Mucosa of descending colon (tissue), 3 donors: ENCODE data around the gene BCL2L14. TPM values are rescaled to one million over a fixed set of nuclear protein-coding genes. Genes with fewer than 3 reads are reported as not detected.

Source experiments
- ATAC-seq: fragments of 200-7000 bp; cut with Tn5 transposase; one replicate; pipeline ENCODE4 v1.9.1; 2020; ENCODE audit warnings: mild to moderate bottlenecking, moderate library complexity
- DNase-seq, 3 donors: peaks; one replicate each; pipeline ENCODE4 v3.0.0-alpha.2; 2020
- H3K36me3 ChIP-seq: fragments of 200-600 bp; one replicate; pipeline ENCODE4 v1.8.0; 2021; ENCODE audit warnings: low read depth, mild to moderate bottlenecking
- H3K4me1 ChIP-seq: fragments of 200-600 bp; one replicate; pipeline ENCODE4 v1.8.0; 2021; ENCODE audit warnings: low read depth, mild to moderate bottlenecking
- H3K4me3 ChIP-seq: fragments of 200-600 bp; one replicate; pipeline ENCODE4 v1.8.0; 2021; ENCODE audit warnings: mild to moderate bottlenecking
- H3K9me3 ChIP-seq: fragments of 200-600 bp; one replicate; pipeline ENCODE4 v1.8.0; 2021; ENCODE audit warnings: mild to moderate bottlenecking
- CTCF ChIP-seq: fragments of 200-600 bp; IDR thresholded peaks from one replicate; pipeline ENCODE4 v1.8.0; 2022; ENCODE audit warnings: antibody characterized with exemption, mild to moderate bottlenecking
- intact Hi-C, 2 donors: fragments of 100-400 bp; cut with DNase I in 1 of 2; cut with micrococcal nuclease in 1 of 2; formaldehyde crosslinking; loops; one replicate each; pipeline versions ENCODE4 v1.11.0 to v1.11.1; 2022; cut with DNase I, micrococcal nuclease
- total RNA-seq, 3 donors: library from RNA; stranded (reverse); fragmentation: NEBNext Ultra II Directional in 2 of 3; extraction: Animal tissue kit (Norgen Biotek cat#: 25700) in 2 of 3; gene quantifications; one replicate each; pipeline versions ENCODE4 v1.2.1 to v1.2.4, GENCODE V29; 2021 to 2023
- donor health status: DM: no; HTN: no; CAD: no; lungs with moderate emphysema.
- donor health status: DM: no; HTN: no; CAD: no.
- donor health status: DM: no; HTN: yes; CAD: no.

BCL2L14 gene
- total RNA-seq, 3 donors from 2014 or later, result 27.3 to 74.4 (median 52.7) TPM

GRCh38 chr12:12088147-12088546 lies 17.4 kb downstream of the BCL2L14 start:
- Histone ChIP-seq H3K4me1 (no peaks in the 10 kb centered on the region), H3K36me3 (no peaks in the 10 kb centered on the region), H3K9me3 (no peaks in the 10 kb centered on the region), H3K4me3 (no peak overlapping the region)
- DNase-seq, result no peak
- TF ChIP-seq CTCF, result no peak
- no peak for ATAC-seq
- intact Hi-C loops, result no loop called here

- intact Hi-C loops, result no loop called here
Observed at GRCh38 chr12:12088761-12089160, 18.0 kb downstream of the BCL2L14 start.

DNA sequence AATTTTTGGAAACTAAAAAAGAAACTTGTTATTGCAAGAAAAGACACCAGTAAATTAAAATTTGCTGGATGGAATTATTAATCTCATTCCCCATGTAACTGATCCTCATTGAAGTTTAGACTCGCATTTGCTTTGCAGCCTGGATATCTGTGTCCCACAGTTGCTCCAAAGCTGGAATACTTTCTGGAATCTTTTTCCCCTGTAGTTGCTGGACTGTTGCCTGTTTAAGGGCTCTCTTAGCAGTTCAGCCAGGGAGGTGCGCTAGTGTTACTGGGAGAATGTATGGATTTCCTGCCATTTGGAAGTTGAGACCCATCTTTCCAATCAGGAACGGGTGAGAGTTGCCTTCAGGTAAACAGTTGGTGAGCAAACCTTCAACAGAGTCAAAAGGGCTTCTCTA lies 20.3 kb downstream of the BCL2L14 start:
- intact Hi-C loops, result loop anchor here in 1 of 2 donors (10.0 kb wide), 1 partner anchor 234 kb away; no protein-coding TSS in a partner anchor
- TF ChIP-seq CTCF, result no peak
- Histone ChIP-seq H3K4me1 (no peaks in the 10 kb centered on the region), H3K36me3 (no peaks in the 10 kb centered on the region), H3K4me3 (no peak overlapping the region), H3K9me3 (no peaks in the 10 kb centered on the region)
- ATAC-seq, result no peak
- no peak for DNase-seq

More at GRCh38 chr12:12088761-12089160, 18.0 kb downstream of the BCL2L14 start:
- no peaks in the 10 kb centered on the region for H3K9me3 ChIP-seq
- no peak for DNase-seq
- no peak for TF ChIP-seq CTCF
- ATAC-seq, result no peak
- H3K4me3 ChIP-seq, result no peak overlapping the region
- H3K4me1 ChIP-seq, result no peaks in the 10 kb centered on the region
- no peaks in the 10 kb centered on the region for H3K36me3 ChIP-seq

DNA sequence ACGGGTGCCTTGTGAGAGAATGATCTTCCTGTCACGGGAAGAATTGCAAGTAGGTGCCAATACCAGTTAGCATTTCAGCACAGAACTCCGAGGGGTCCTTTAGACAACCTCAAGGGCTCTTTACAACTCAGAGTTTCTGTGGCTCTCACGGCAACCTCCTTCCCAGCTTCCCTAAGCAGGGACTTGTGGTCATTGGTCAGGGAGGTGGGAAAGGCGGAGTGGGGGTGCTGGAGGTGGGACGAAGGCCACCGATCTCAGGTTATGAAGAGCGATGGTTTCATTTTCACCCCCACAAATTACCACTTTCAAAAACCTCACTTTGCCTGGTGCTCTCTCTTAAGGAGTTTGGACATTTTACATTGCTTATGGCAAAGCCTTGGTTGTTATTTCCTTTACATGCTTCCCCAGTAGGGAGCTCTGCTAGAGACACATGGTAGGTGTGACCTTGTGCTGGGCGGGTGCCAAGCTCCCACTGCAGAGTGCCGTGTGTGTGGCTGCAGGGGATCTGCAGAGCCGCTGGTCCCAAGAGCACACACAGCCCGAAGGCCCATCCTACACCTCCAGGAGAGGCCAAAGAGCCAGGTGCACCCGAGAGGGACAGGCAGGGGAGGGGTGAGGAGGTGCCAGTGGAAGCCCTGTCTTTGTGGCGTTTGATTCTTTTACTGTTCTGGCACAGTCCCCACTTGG lies 21.4 kb downstream of the BCL2L14 start:
- intact Hi-C loops, result loop anchor here in 1 of 2 donors (10.0 kb wide), 1 partner anchor 233 kb away; no protein-coding TSS in a partner anchor
- Histone ChIP-seq H3K4me3 (no peak overlapping the region), H3K4me1 (no peaks in the 10 kb centered on the region), H3K36me3 (no peaks in the 10 kb centered on the region), H3K9me3 (no peaks in the 10 kb centered on the region)
- TF ChIP-seq CTCF, result no peak
- ATAC-seq, result peak; percentile 73
- peak in 2 of 3 donors; percentile 45 to 52 for DNase-seq

GRCh38 chr12:12094481-12094880 lies 23.7 kb downstream of the BCL2L14 start:
- ATAC-seq (no peak), DNase-seq (no peak)
- Histone ChIP-seq H3K4me1 (no peaks in the 10 kb centered on the region), H3K9me3 (no peaks in the 10 kb centered on the region), H3K4me3 (no peak overlapping the region), H3K36me3 (no peaks in the 10 kb centered on the region)
- intact Hi-C loops, result loop anchor here in 1 of 2 donors (10.0 kb wide), 1 partner anchor 230 kb away; no protein-coding TSS in a partner anchor
- TF ChIP-seq CTCF, result no peak
